HG03571 (cell line): ENCODE data around the gene ROBO2.

ENCODE experiments used
- ATAC-seq: cut with Tn5 transposase; IDR thresholded peaks from one replicate; pipeline ENCODE4 v1.9.1; 2021; ENCODE audit not compliant: unreplicated experiment

ROBO2 gene

GRCh38 chr3:77096966-77097890, 57.3 kb downstream of the ROBO2 start:
- no peak for ATAC-seq

DNA sequence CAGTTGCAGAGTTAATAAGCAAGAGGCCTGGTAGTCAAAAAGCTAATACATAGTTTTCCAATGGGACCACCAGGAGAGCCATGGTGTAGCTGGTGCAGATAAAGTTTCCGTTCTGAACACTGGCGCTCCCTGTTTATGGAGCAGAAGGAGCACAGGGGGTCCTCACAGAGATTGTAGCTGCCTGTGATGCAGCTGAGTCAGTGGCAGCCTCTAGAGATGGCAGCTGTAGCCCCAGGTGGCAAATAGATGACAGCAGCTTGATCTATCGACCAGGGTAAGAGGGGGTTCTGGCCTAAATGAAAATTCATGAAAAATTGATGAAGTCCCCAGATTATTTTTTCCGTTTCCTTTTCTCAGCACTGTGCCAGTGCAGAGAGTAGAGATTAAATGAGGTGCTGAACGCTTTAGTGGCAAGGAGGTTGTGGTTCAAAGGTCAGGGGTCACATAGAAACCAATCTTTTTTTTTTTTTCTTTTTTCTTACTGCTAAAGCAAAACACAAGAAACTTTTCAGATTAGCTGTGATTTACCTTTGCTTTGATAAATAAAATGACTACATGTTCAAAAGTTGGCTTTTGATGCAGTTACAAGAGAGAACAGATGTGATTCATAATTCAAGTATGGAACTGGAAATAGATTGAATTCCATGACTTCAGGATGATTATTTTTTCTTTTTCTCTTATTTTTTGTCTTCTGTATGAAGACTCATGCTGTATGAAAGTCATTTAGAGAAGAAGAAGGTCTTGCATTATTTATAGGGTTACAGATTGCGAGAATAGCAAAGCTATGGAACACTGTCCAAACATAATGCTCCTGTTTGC, 63.3 kb downstream of the ROBO2 start:
- no peak for ATAC-seq

DNA sequence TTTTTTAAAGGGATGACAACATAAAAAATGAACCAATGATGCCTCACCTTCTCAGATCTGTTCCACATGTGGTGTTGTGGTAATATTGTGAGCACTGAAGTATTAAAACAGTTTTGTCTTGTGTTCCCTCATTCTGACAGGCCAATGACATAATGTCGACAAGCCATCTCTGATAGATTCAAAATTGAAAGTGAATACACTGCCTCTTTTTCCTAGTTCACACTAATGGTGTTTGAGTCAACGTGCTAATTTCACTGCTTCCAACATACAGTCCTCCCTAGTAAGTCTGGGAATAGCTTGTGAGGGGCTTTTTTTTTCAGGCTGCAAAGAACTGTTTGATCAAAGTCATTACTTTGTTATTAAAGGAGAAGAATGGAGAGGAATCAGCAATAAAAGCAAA, 82.8 kb downstream of the ROBO2 start:
- ATAC-seq, result no peak

DNA sequence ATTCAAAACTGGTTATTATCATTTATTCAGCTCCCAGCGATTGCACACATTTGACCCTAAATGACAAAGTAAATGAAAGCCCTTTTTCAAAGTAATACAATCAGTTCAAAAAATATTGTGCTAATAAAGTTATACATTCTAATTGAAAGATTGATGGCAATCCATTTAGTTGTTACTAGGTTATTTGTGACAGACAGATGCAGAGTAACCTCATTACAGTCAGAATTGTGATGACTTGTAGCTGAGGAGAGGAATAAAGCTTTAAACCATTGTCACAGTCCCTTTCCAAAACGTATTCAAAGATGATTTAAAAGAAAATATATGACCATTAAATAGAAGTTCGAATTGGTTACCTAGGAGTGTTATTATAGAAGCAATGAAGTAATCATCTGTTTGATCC, 86.1 kb downstream of the ROBO2 start:
- ATAC-seq, result no peak

DNA sequence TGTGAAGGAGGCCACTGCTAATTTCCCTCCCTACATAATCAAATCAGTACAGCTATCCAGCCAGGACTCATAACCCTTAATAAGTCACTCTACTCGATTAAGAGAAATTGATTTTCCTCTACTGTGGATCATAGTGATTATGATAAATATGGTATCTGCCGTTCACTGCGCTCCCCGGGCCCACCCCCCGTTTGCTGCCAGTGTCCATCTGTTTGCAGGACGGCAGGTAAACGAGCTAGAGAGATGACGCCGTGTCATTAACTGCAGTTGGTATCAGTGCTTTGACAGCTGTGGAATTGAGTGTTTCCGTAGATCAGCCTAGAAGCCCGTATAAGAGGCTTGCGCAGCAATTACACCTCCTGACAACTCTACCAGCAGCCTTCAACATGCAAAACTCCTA, 94.9 kb downstream of the ROBO2 start:
- ATAC-seq, result no peak

DNA sequence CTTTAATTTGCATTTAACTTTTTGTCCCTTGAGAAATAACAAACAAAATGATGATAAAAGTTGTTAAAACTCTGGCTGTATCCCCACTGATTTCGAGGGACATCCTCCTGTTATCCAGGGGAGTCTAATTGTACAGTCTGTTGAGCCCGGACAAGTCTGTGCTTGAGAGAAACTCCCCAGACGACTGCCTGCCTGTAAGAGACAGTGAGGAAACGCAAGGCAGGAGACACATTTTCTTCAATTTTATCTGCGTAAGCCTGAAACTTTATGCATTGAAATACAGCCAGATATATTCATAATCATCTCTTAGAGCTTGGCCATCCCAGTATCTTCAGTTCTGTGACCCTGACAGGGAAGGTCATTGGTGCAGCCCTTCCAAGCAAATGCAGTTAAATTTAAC, 97.7 kb downstream of the ROBO2 start:
- no peak for ATAC-seq

DNA sequence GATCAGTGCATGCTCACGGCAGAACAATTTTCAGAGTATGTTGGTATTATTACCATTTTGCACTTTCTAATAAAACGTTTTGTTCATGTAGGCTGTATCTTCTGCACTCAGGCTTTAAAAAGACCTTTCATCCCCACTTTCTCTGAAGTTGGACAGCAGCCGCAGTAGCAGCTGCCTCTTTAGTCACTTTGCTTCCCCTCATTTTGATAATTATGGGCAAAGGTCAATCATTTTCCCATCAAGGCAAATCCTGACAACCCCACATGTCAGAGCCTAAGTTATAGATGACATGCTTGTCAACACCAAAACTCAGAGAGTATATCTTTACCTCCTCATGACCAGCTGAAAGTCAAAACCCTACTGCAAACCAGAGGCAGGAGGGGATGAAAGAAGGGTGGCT, 99.7 kb downstream of the ROBO2 start:
- ATAC-seq, result no peak

DNA sequence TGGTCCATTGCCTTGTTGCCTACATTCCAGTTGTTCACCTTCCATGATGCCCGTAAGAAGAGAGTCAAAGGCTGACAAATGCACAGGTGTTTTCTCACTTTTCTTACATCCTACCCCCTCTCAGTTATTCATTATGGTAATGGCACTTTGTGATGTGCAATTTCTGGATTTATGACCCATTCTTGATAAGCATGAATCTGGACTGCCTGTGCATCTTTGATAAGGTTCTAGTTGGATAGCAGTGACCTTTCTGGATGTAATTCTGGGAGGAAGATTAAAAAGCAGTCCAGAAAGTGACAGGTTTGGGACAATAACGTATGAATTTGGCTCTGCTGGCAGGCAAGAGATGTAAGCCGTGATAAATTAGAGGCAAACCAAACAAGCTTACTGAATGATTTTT, 101.5 kb downstream of the ROBO2 start:
- ATAC-seq, result no peak

- no peak for ATAC-seq
Measured at GRCh38 chr3:77142578-77142977, 102.7 kb downstream of the ROBO2 start.

- no peak for ATAC-seq
Measured at GRCh38 chr3:77146004-77146403, 106.1 kb downstream of the ROBO2 start.

DNA sequence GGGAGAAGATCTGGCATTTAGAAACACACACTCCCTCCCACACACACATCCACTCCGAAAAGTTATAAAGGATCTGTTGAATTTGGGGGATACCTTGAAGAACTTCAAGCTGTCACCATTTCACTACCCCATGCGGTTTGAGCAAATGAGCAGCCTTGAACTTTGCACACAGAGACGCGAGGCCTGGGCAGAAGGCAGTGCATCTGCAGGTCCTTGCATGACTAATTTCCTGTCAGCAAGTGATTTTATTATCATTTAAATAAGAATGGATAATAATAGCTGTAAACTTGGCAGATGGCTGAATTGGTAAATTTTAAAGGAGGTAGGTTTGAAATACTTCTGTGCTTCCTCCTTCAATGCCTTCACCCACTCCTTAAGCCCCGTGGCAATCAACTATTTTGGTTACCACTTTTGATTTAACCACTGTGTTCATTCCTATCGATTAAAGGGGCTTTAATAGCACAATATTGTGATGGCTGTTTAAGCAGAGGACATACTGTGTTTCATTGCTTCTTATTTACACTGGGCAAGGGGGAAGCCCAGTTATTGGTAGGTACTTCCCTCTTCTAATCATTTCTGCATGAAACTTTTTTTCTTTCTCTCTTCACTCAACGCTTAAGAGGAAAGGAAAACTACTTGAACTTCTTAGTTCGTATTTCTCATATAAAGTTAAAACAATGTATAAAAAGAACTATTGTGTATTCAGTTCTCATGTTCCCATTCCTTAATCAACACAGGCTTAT, 108.1 kb downstream of the ROBO2 start:
- ATAC-seq, result no peak

DNA sequence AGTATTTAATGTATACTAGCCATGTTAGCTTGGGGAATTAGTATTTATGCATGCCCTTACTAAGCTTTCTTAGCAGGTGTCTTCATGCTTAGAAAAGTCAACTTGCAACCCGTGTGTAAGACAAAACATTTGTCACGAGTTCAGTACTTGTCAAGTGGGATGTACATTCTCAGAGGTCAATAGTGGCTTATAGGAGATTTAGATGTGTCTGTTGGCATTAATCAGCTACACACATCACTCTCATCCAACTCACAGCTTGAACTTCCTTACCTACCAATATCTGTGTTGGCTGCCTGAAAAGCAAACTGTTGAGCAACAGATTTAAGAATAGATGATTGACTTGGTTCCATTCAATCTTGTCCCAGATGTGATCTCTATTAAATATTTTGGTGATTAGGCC, 109.5 kb downstream of the ROBO2 start:
- no peak for ATAC-seq

DNA sequence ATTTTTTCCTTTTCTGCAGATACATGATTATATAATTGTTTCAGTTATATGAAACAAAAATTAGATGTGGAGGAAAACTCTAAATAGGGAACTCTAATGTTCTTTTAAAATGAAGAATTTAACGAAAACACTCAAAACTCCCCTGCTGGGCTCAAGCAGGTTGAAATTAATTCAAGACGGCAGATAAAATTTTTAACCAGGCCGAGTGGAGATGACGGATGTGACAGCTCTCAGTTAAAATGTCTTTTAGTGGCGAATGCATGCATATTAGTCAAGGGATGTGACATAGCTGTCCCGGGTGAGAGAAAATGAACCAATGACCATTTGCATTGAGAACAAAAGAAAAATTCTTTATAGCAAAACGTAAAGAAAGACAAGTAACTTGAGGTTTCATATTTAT, 110.1 kb downstream of the ROBO2 start:
- no peak for ATAC-seq

- ATAC-seq, result no peak
Measured at GRCh38 chr3:77150759-77151158, 110.9 kb downstream of the ROBO2 start.

- ATAC-seq, result no peak
Measured at GRCh38 chr3:77158730-77159581, 119.1 kb downstream of the ROBO2 start.

- ATAC-seq, result no peak
Measured at GRCh38 chr3:77160931-77161497, 121.1 kb downstream of the ROBO2 start.

GRCh38 chr3:77169823-77170222, 129.9 kb downstream of the ROBO2 start:
- ATAC-seq, result no peak

DNA sequence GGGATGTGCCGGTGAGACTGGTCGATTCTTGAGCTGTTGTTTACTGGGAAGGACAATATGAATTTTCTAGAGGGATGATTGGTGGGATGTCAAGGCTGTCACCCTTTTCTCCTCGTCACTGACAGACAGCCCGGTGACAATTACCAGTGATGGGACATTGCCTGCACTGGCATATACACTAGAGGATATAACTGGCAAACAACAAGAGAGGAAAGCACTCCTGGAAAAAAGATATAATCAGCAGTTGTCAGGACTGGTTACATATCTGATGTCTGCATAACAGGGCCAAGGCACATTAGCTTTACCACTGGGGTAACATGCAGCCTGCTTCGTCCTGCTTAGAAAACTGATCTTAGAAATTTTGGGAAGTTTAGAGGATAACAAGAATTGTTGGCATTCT, 131.1 kb downstream of the ROBO2 start:
- no peak for ATAC-seq

- no peak for ATAC-seq
Measured at GRCh38 chr3:77179762-77180161, 139.9 kb downstream of the ROBO2 start.

GRCh38 chr3:77182341-77182740, 142.4 kb downstream of the ROBO2 start:
- ATAC-seq, result no peak
